CD4-positive, alpha-beta T cell treated with Interleukin-4 for 1 hour (primary cell): ENCODE data around the gene SATB1.
"Not testable (repeated sequence)": the region's sequence is repeated elsewhere in the genome, so short reads cannot be mapped to it uniquely, and the experiment has no call there.

Source experiments
- DNase-seq, 2 donors: peaks; one replicate each; pipeline ENCODE4 v3.0.0-alpha.2; 2020 to 2022

SATB1 gene

DNA sequence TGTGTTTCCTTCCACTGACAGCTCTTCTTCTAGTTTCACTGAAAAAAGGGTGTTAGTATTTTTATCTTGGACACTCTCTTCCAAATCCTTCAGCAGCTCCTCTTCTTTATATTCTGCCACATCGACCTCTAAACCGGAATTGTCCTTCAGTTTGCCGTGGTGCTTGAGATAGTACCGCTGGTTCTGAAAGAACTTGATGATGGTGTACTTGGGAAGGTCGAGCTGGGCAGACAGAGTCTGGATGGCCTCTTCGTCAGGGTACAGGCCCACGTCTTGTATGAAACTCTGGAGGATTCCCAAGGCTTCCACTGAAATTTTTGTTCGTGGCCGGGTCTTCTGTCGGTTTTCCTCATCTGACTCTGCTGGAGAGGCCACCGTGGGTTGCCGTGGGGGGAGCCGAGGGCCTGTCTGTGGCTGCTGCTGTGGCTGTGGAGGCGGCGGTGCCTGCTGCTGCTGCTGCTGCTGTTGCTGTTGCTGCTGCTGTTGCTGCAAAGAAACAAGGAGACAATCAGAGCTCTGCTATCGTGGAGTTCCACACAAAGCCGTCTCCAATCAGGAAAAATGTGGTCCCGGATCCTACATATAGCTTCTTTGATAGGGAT is 75.8 kb downstream of the SATB1 start:
- no peak for DNase-seq

DNA sequence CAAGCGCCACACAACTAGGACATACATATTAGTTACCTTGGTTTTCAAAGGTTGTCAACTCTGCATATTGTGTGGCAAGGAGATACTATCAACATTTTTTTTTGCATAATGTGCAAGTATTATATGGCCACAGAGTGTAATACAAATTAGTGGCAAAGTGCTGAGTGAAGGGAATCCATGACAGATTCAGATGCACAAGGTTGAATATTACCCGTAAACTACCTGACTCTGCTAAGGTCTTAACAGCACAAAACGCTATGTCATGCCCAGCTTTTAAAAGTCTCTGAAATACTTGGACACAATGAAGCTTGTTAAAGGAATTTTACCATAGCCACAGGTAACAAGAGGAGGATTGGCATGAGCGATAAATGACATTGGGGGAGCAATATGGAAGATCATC is 79.0 kb downstream of the SATB1 start:
- no peak for DNase-seq

DNA sequence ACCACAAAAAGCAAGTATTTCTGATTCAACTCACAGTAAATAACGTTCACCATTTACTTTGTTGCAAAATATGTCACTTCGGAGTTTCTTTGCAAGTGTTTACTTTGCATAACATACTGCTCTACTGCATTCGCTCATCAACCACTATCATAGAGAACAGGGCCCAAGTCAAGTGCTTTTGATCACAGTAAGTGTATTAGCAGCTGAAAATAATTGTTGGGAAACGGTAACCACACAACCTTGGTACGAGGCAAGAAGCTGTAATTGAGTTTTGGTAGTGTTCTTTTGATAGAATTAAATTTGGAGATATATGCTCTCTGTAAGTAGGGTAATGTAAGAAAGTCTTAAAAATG is 80.1 kb downstream of the SATB1 start:
- no peak for DNase-seq

DNA sequence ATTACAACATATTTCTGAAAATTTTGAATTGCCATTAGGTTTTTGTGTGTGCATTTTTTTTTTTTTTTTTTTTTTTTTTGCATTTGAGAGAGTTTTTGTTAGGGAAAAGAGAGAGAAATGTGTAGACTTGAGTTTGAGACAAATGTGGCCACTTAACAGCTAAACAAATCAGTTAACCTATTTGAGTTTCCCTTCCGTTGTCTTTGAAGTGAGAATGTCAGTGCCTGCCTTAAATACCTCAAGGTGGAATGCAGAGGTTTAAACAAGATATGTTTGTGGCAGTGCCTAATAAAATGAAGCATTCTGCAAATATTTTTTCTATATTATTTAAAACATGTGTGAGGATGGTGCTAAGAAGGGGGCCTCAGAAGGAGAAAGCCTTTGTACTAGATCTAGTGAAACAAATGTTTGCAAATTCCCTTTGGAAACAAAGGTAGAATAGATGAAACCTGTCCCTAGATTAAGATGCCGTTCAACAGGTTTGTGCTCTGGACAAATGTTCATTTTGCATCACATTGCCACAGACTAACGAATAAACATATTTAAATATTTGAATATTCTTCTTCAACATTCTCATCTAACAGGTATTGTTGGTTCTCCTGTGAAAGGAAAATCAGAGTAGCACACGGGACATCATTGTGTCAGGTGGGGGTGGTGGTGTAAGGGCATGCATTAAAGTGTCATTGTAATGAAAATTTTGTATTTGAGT is 80.7 kb downstream of the SATB1 start:
- DNase-seq: no peak

DNA sequence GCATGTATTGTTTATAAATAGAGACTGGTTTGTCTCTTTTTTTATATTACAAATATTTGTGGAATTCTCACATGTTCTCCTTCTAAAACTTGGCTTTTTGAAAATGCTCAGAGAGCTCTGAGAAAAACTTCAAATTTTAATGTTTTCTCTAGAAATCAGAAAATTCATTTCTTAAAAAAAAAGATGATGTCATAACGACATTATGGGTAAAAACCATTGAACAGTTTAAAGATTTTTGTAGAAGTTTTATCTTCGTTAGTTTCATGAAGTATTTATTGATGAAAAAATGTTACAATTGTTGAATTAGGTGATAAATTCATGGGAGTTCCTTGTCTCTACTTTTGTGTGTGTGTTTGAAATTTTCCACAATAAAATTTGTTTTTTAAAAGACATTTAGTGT is 81.3 kb downstream of the SATB1 start:
- DNase-seq: no peak

DNA sequence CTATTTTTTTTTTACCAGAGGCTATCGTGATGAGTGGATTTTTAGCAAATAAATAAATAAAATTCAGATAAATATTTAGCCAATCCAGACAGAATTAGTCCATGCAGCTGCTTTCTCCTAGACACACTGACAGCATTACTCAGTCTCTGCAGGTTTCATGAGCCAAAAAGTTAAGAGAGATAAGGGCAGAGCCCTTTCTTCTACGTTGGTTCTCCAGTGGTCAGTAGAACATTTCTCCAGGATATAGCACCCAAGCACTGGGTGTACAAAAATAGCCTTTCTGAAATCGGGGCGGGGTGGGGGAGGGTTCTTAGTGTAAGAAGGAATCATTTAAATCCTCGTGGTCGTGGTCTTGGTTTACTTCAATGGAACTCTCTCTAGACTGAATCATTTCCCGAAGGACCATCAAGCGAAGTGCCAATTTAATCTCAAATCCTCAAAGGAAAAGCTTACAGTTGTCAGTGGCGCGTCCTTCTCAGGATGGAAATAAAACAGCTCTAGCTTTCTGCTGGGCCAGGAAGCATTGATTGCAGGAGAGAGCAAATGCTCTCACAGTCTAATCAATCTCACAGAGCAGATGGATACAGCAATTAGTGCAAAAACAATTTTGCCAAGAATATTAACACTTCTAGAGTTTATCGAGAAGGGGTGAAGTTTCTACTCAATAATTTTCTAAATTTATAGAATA is 86.2 kb downstream of the SATB1 start:
- DNase-seq: no peak

DNA sequence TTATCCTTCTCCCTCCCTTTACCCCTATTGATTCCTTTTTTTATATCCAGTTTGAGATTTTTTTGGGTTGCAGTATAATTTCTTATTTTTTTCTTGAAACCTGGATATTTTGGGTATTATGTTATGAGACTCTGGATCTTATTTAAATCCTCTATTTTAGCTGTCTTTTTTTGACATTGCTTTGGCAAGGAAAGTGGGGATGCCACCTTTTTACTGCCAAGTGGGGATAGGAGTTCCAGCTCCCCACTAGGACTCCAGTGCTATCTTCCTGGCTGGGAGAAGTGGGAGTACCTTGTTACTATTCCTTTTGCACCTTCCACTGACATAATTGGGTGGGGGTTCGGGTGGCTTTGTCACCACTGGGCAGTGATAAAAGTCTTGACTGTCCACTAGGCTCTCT is 87.9 kb downstream of the SATB1 start:
- no peak for DNase-seq

DNA sequence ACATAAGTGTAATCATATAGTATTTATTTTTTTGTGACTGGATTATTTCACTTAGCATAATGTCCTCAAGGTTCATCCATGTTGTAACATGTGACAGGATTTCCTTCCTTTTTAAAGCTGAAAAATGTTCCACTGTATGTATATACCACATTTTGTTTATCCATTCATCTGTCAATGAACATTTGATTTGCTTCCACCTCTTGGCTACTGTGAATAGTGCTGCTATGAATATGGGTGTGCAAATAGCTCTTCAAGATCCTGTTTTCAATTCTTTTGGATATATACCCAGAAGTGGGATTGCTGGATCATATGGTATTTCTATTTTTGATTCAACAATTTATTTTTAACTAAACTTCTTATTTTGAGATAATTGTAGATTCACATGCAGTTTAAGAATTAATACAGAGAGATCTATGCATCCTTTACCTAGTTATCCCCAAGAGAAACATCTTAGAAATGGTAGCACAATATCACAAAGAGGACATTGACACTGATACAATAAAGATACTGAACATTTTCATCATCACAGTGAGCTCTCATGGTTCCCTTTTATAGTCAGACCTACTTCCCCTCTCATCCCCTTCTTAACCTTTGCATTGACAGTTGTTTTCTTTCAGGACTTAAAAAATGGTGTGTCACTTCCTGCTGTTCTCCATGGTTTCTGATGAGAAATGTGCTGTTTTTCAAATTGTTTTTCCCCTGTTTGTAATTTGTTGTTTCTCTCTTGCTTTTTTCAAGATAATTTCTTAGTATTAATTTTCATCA is 90.1 kb downstream of the SATB1 start:
- DNase-seq: no peak

DNA sequence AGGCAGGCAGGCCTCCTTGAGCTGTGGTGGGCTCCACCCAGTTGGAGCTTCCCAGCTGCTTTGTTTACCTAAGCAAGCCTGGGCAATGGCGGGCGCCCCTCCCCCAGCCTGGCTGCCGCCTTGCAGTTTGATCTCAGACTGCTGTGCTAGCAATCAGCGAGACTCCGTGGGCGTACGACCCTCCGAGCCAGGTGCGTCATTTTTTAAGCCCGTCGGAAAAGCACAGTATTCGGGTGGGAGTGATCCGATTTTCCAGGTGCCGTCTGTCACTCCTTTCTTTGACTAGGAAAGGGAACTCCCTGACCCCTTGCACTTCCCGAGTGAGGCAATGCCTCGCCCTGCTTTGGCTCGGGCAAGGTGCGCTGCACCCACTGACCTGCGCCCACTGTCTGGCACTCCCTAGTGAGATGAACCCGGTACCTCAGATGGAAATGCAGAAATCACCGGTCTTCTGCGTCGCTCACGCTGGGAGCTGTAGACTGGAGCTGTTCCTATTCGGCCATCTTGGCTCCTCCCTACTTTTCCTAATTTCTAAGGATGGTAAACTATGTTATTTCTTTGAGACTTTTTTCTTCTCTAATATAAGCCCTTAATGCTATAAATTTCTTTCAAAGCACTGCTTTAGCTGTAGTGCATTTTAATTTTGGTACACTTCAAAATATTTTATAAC is 94.2 kb downstream of the SATB1 start:
- not testable (repeated sequence) for DNase-seq

DNA sequence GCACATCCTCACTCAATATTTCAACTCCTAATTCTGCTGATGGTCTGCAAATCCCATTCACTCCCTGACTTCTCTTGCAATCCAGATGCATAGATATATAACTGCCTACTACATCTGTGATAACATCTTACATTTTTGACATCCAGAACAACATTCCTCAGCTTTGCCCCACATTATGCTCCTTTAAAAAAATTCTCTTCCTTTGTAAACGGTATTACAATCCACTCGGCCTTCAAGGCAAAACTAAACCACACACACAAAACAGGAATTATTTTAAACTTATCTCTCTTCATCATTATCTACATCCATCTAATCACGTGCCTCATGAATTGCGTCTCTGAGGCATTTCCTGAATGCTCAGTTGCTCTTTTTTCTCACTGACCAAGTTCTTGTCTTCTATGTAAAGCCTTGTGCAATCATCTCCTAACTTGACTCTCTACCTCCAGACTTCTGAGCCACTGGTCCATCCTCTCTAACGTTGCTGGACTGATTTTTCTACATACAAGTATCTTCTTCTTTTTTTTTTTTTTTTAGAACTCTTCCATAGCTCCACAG is 117.0 kb downstream of the SATB1 start:
- DNase-seq: no peak

DNA sequence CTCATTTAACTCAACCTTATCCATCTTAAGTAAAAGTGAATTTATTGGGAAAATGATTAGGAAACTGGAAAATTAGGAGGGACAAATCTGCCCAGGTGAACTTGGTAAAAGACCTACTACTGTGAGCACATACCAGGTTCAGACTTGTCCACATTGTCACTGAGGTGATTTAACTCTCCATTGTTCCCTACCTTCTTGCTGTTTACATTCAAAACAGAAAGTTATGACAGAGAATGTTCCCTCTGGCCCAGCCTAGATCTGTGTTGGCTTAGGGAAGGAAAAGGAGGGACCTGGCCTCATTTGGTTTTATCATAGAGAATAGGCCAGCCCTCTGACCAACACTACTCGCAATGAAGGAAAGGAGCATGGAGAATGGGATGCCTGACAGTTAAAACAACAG is 117.6 kb downstream of the SATB1 start:
- DNase-seq: no peak

DNA sequence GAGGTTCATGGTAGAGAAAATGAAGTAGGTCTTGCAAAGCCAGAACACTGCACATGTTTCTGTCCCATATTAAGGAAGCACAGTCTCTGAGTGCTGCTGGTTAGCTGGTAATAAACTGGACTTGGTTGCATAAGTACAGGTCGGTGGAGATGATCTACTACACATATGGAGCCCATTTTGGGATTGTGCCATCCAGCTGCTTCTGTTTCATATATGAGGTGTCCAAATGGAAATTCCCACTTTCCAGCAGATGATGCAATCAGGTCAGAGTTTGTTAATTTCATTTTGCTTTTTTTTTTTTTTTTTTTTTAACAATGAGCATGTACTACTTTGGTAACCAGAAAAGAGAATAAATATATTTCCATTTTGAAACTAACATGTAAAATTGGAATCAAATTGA is 122.6 kb downstream of the SATB1 start:
- DNase-seq: no peak

DNA sequence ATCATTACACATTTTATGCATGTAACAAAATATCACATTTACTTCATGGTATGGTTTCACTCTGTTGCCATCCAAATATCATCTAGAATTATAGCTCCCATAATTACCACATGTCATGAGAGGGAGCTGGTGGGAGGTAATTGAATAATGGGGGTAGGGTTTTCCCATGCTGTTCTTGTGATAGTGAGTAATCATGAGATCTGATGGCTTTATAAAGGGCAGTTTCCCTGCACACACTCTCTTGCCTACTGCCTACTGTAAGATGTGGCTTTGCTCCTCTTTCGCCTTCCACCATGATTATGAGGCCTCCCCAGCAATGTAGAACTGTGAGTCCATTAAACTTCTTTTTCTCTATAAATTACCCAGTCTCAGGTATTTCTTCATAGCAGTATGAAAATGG is 123.4 kb downstream of the SATB1 start:
- DNase-seq: no peak

DNA sequence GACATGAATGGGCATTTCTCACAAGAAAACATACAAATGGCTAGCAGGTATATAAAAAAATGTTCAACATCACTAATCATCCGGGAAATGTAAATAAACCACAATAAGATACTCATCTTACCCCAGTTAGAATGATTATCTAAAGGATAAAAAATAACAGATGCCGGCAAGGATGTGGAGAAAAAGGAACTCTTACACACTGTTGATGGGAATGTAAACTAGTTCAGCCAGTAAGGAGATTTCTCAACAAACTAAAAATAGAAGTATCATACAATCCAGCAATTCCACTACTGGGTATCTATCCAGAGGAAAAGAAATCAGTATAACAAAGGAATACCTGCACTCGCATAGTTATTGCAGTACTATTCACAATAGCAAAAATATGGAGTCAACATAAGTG is 124.2 kb downstream of the SATB1 start:
- no peak for DNase-seq

DNA sequence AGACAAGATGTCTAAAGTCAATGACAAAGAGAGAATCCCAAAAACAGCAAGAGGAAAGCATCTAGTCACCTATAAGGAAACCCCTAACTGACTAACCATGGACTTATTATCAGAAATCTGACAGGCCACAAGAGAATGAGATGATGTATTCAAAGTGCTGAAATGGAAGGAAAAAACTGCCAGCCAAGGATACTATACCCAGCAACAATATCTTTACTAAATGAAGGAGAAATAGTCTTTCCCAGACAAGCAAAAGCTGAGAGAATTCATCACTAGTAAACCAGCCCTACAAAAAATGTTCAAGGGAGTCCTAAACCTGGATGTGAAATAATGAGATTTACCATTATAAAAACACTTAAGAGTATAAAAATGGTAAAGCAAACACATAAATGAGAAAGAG is 128.0 kb downstream of the SATB1 start:
- DNase-seq: no peak
